H1 (cell line): ENCODE results near the gene STARD9. TPM values are rescaled to one million over a fixed set of nuclear protein-coding genes. Genes with fewer than 3 reads are reported as not detected.

Source experiments
- CTCF ChIA-PET: fragments of 300-600 bp; sonication (Branson Sonifier 250); formaldehyde crosslinking; loops from one replicate; lab custom pipeline; 2021; ENCODE audit not compliant: partially characterized antibody; lab: Charles Lee
- POLR2A ChIA-PET: fragments of 300-600 bp; sonication (Branson Sonifier 250); formaldehyde crosslinking; loops from one replicate; lab custom pipeline; 2021; ENCODE audit warnings: inconsistent platforms; ENCODE audit not compliant: partially characterized antibody; lab: Charles Lee
- DNase-seq, 2 experiments: peaks; one replicate each; pipeline versions ENCODE4 v3.0.0 to v3.0.0-alpha.2; 2010 to 2022; ENCODE audit warnings: low spot score in 2 of 2, low read depth in 1 of 2, mixed read lengths in 1 of 2
- FAIRE-seq: peaks from 2 replicates; lab custom pipeline; 2011; peaks lifted over from hg19 to GRCh38; lab: Jason Lieb, UNC
- H2AFZ ChIP-seq: 2 replicates; pipeline ENCODE4 v1.8.1; 2012; ENCODE audit warnings: low read length, inconsistent platforms
- H2AK5ac ChIP-seq: 2 replicates; pipeline ENCODE4 v1.6.1; 2013; ENCODE audit warnings: low read depth, low read length
- H2BK120ac ChIP-seq: replicated peaks from 2 replicates; pipeline ENCODE3; 2013; ENCODE audit warnings: low read depth, low read length, inconsistent platforms
- H2BK12ac ChIP-seq: 2 replicates; pipeline ENCODE4 v1.6.1; 2013; ENCODE audit warnings: low read depth, low read length
- H2BK15ac ChIP-seq: 2 replicates; pipeline ENCODE4 v1.6.1; 2013; ENCODE audit warnings: low read length
- H2BK20ac ChIP-seq: 2 replicates; pipeline ENCODE4 v1.6.1; 2013; ENCODE audit warnings: low read length
- H2BK5ac ChIP-seq: 2 replicates; pipeline ENCODE4 v1.6.1; 2013; ENCODE audit warnings: low read depth, low read length
- H3K14ac ChIP-seq: 2 replicates; pipeline ENCODE4 v1.6.1; 2013; ENCODE audit warnings: inconsistent platforms; ENCODE audit not compliant: insufficient read length
- H3K18ac ChIP-seq: 2 replicates; pipeline ENCODE4 v1.6.1; 2013; ENCODE audit warnings: low read length; ENCODE audit errors: extremely low read depth
- H3K23ac ChIP-seq: 2 replicates; pipeline ENCODE4 v1.6.1; 2013; ENCODE audit warnings: inconsistent platforms; ENCODE audit not compliant: insufficient read length
- H3K23me2 ChIP-seq: 2 replicates; pipeline ENCODE4 v1.6.1; 2013; ENCODE audit warnings: low read depth, low read length
- H3K27ac ChIP-seq: 2 replicates; pipeline ENCODE4 v1.6.1; 2011; ENCODE audit warnings: low read depth, low read length, inconsistent platforms
- H3K27me3 ChIP-seq, 4 experiments: replicated peaks in 1 of 4; 1 replicate in 1 of 4; 2 replicates in 3 of 4; pipeline versions ENCODE4 v1.6.1 to v1.8.1; 2011 to 2013; ENCODE audit warnings: low read length in 3 of 4, mild to moderate bottlenecking in 3 of 4, inconsistent platforms in 2 of 4, mixed read lengths in 2 of 4, moderate library complexity in 1 of 4; ENCODE audit not compliant: control insufficient read depth in 3 of 4, insufficient read depth in 3 of 4; ENCODE audit errors: extremely low read depth in 1 of 4
- H3K36me3 ChIP-seq, 4 experiments: 2 replicates each; pipeline versions ENCODE4 v1.6.1 to v1.8.1; 2011 to 2013; ENCODE audit warnings: mild to moderate bottlenecking in 4 of 4, low read length in 3 of 4, moderate library complexity in 2 of 4, control low read depth in 1 of 4, inconsistent platforms in 1 of 4; ENCODE audit not compliant: insufficient read depth in 4 of 4, control insufficient read depth in 2 of 4
- H3K4ac ChIP-seq: replicated peaks from 2 replicates; pipeline ENCODE3; 2013; ENCODE audit warnings: low read length, low read depth, mixed read lengths, inconsistent platforms; ENCODE audit not compliant: insufficient read length
- H3K4me1 ChIP-seq, 4 experiments: replicated peaks in 1 of 4; 1 replicate in 1 of 4; 2 replicates in 3 of 4; pipeline versions ENCODE4 v1.6.1 to v1.8.1; 2011 to 2013; ENCODE audit warnings: low read length in 3 of 4, inconsistent platforms in 2 of 4, mixed read lengths in 1 of 4; ENCODE audit not compliant: insufficient read depth in 4 of 4, control insufficient read depth in 3 of 4
- H3K4me2 ChIP-seq, 2 experiments: 2 replicates each; pipeline versions ENCODE4 v1.6.1 to v1.8.1; 2011 to 2013; ENCODE audit warnings: low read depth in 2 of 2, low read length in 2 of 2, control low read depth in 1 of 2, inconsistent platforms in 1 of 2, mild to moderate bottlenecking in 1 of 2; ENCODE audit not compliant: insufficient read depth in 1 of 2
- H3K4me3 ChIP-seq, 4 experiments: fragments of 200-600, 300-600 bp in 1 of 4; sonication (generic), shearing (Covaris generic), sonication (Bioruptor Twin) in 1 of 4; 2 replicates each; pipeline versions ENCODE4 v1.5.1 to v1.8.1; 2011 to 2016; ENCODE audit warnings: low read length in 4 of 4, low read depth in 3 of 4, control low read depth in 2 of 4, inconsistent platforms in 2 of 4, mild to moderate bottlenecking in 2 of 4, mixed read lengths in 1 of 4, moderate library complexity in 1 of 4; ENCODE audit not compliant: insufficient read depth in 2 of 4; ENCODE audit errors: extremely low read depth in 1 of 4
- H3K56ac ChIP-seq: replicated peaks from 2 replicates; pipeline ENCODE3; 2013; ENCODE audit warnings: low read depth, mild to moderate bottlenecking, mixed read lengths, low read length, inconsistent platforms; ENCODE audit not compliant: insufficient read length
- H3K79me1 ChIP-seq: 2 replicates; pipeline ENCODE4 v1.6.1; 2013; ENCODE audit warnings: low read depth, low read length, control low read depth
- H3K79me2 ChIP-seq, 2 experiments: 2 replicates each; pipeline versions ENCODE4 v1.6.1 to v1.8.1; 2012 to 2013; ENCODE audit warnings: low read length in 2 of 2, mild to moderate bottlenecking in 2 of 2, inconsistent platforms in 1 of 2; ENCODE audit not compliant: insufficient read depth in 2 of 2, control insufficient read depth in 1 of 2
- H3K9ac ChIP-seq, 4 experiments: replicated peaks in 1 of 4; 1 replicate in 1 of 4; 2 replicates in 3 of 4; pipeline versions ENCODE4 v1.6.1 to v1.8.1; 2011 to 2013; ENCODE audit warnings: low read depth in 3 of 4, low read length in 3 of 4, control low read depth in 2 of 4, mild to moderate bottlenecking in 2 of 4, moderate library complexity in 2 of 4, inconsistent platforms in 1 of 4; ENCODE audit errors: extremely low read depth in 1 of 4
- H3K9me3 ChIP-seq, 2 experiments: 2 replicates each; pipeline versions ENCODE4 v1.6.1 to v1.8.1; 2012 to 2013; ENCODE audit warnings: mild to moderate bottlenecking in 2 of 2, moderate library complexity in 2 of 2, control low read depth in 1 of 2, inconsistent platforms in 1 of 2, low read depth in 1 of 2, low read length in 1 of 2, mixed read lengths in 1 of 2; ENCODE audit not compliant: insufficient read depth in 2 of 2
- H4K20me1 ChIP-seq, 2 experiments: replicated peaks in 1 of 2; 2 replicates each; pipeline versions ENCODE3 to v1.8.1; 2011 to 2013; ENCODE audit warnings: inconsistent platforms in 2 of 2, low read length in 2 of 2, mild to moderate bottlenecking in 1 of 2; ENCODE audit not compliant: insufficient read depth in 2 of 2, control insufficient read depth in 1 of 2
- H4K5ac ChIP-seq: 2 replicates; pipeline ENCODE4 v1.6.1; 2013; ENCODE audit warnings: low read length, low read depth, mixed read lengths, inconsistent platforms; ENCODE audit not compliant: insufficient read length
- H4K8ac ChIP-seq: 2 replicates; pipeline ENCODE4 v1.8.0; 2013; ENCODE audit warnings: mild to moderate bottlenecking, moderate library complexity, low read length, inconsistent platforms; ENCODE audit not compliant: insufficient read depth; ENCODE audit errors: extremely low read depth
- H4K91ac ChIP-seq: replicated peaks from 2 replicates; pipeline ENCODE3; 2013; ENCODE audit warnings: low read length, mixed read lengths, inconsistent platforms; ENCODE audit not compliant: insufficient read length
- ASH2L ChIP-seq: fragments of 200-600, 300-600 bp; sonication (generic); IDR thresholded peaks from one replicate; pipeline ENCODE4 v1.7.1; 2017; ENCODE audit warnings: low read length
- HDAC2 ChIP-seq, 2 experiments: fragments of 300-600 bp in 1 of 2; sonication (generic) in 1 of 2; IDR thresholded peaks; 2 replicates each; pipeline ENCODE4 v1.6.1; 2011 to 2012; ENCODE audit warnings: low read depth in 2 of 2, low read length in 2 of 2, mild to moderate bottlenecking in 2 of 2, moderate library complexity in 2 of 2, borderline replicate concordance in 1 of 2, inconsistent platforms in 1 of 2
- KDM5A ChIP-seq: fragments of 200-600 bp; IDR thresholded peaks from 2 replicates; pipeline ENCODE4 v1.7.1; 2012; ENCODE audit warnings: mild to moderate bottlenecking, low read length, inconsistent platforms, mixed read lengths
- POU5F1 ChIP-seq: IDR thresholded peaks from 2 replicates; pipeline ENCODE4 v1.6.1; 2011; ENCODE audit warnings: low read depth, mild to moderate bottlenecking, low read length, moderate library complexity
- RNF2 ChIP-seq: fragments of 200-900, 300-1000 bp; sonication (generic); IDR thresholded peaks from 2 replicates; pipeline ENCODE4 v1.7.1; 2016; ENCODE audit warnings: borderline replicate concordance, low read depth, mild to moderate bottlenecking, antibody characterized with exemption, low read length; ENCODE audit not compliant: poor library complexity, severe bottlenecking; ENCODE audit errors: missing control alignments
- WGBS, 2 experiments: shearing (Covaris generic) in 1 of 2; methylation state at CpG; one replicate each; pipeline versions ENCODE4 v1.1.6 to v1.1.7; 2013 to 2015; ENCODE audit warnings: low lambda C conversion rate in 2 of 2, mixed read lengths in 2 of 2, inconsistent platforms in 1 of 2, low coverage in 1 of 2, missing lambda C conversion rate in 1 of 2; ENCODE audit not compliant: insufficient replicate concordance in 2 of 2, insufficient coverage in 1 of 2, insufficient read length in 1 of 2; ENCODE audit errors: extremely low coverage in 1 of 2, missing lambda C conversion rate in 1 of 2; 5-methylcytosine and 5-hydroxymethylcytosine counted together
- polyA plus RNA-seq, 7 experiments: library from polyadenylated mRNA; depleted of rRNA in 3 of 7; stranded (reverse) in 5 of 7; unstranded in 2 of 7; fragments of >200 nt in 5 of 7; fragments of 200-250 nt in 2 of 7; gene quantifications; 1 replicate in 5 of 7; 2 replicates in 1 of 7; 4 replicates in 1 of 7; pipeline versions ENCODE4 v1.2.1 to v1.2.3, GENCODE V29; 2011 to 2013; ENCODE audit warnings: missing spikeins in 2 of 7, mixed read lengths in 2 of 7
- total RNA-seq: library from RNA; stranded (reverse); fragmentation: NEBNext Ultra II Directional; extraction: Animal tissue kit (Norgen Biotek cat#: 25700); gene quantifications from 2 replicates; pipeline ENCODE4 v1.2.1, GENCODE V29; 2021

The STARD9 gene
- total and polyA plus RNA-seq, 2 of the 8 experiments (the other 6 are each of a cell fraction or from before 2014, with no cell fraction given) = 2.8 to 7.0 TPM

GRCh38 chr15:42544853-42545629 lies 30.4 kb upstream of the STARD9 start:
- no peak overlapping the region for H4K8ac ChIP-seq
- H3K27me3 ChIP-seq = no peaks in the 10 kb centered on the region
- no peak overlapping the region for H3K23ac ChIP-seq
- H3K4me3 ChIP-seq = no peak overlapping the region
- H3K36me3 ChIP-seq = peaks cover 0 to 18% (median 5%) of the 10 kb centered on the region in 4 experiments; a peak in 5 of 8 replicates
- H3K23me2 ChIP-seq = no peaks in the 10 kb centered on the region; the same call in 1 of the 2 replicates
- H3K27ac ChIP-seq = no peak overlapping the region
- ChIA-PET CTCF (interaction anchor here (1.4 to 2.3 kb wide), 2 partner anchors 11 to 107 kb away, joined by 3 to 7 read pairs; no protein-coding TSS in a partner anchor), POLR2A (interaction anchor here (1.0 to 1.9 kb wide), 4 partner anchors 9 to 54 kb away, joined by 3 to 5 read pairs (median 4); partner anchors contain the start of gene ZNF106)
- peaks cover 0 to 3% (median 0%) of the 10 kb centered on the region in 4 experiments; a peak in 2 of 7 replicates for H3K4me1 ChIP-seq
- DNase-seq (no peak), FAIRE-seq (no peak)
- peaks cover 0 to 11% of the 10 kb centered on the region in 2 experiments; a peak in 3 of 4 replicates for H3K79me2 ChIP-seq
- H3K4ac ChIP-seq = no peak overlapping the region
- H3K9me3 ChIP-seq = no peaks in the 10 kb centered on the region
- no peaks in the 10 kb centered on the region; the same call in 1 of the 2 replicates for H3K79me1 ChIP-seq
- no peak overlapping the region for H3K18ac ChIP-seq
- H2BK5ac ChIP-seq = no peak overlapping the region
- H2BK120ac ChIP-seq = no peak overlapping the region
- H4K5ac ChIP-seq = no peak overlapping the region
- H3K9ac ChIP-seq = no peak overlapping the region
- no peak overlapping the region for H2AFZ ChIP-seq
- 83% methylated on average over 4 of the region's 4 CpGs; no CpG with 5 or more reads in 1 of the 2 experiments for WGBS, 2 experiments
- H2AK5ac ChIP-seq = no peak overlapping the region
- H2BK20ac ChIP-seq = no peak overlapping the region
- no peak overlapping the region for H4K91ac ChIP-seq
- H3K56ac ChIP-seq = no peak overlapping the region
- no peaks in the 10 kb centered on the region for H4K20me1 ChIP-seq
- H3K14ac ChIP-seq = no peak overlapping the region
- H2BK12ac ChIP-seq = no peak overlapping the region
- no peak overlapping the region for H2BK15ac ChIP-seq
- no peak overlapping the region for H3K4me2 ChIP-seq
- no peak for TF ChIP-seq POU5F1
- no peak for TF ChIP-seq RNF2
- TF ChIP-seq KDM5A = no peak
- TF ChIP-seq ASH2L = no peak
- no peak for TF ChIP-seq HDAC2 (IDR thresholded peaks at IDR 0.05; ENCODE audit: borderline replicate concordance in 1 of 2, low read depth in 2 of 2, low read length in 2 of 2)
